Peyer's patch (tissue), 4 donors: ENCODE data around the gene SLC35G6. TPM values are rescaled to one million over a fixed set of nuclear protein-coding genes. Genes with fewer than 3 reads are reported as not detected.

Experiments used
- DNase-seq, 3 donors: peaks; one replicate each; pipeline ENCODE4 v3.0.0-alpha.2; 2017 to 2019
- H3K27ac ChIP-seq, 4 donors: fragments of 200-600 bp; sonication (generic); one replicate each; pipeline ENCODE4 v1.5.1; 2016 to 2019
- H3K27me3 ChIP-seq, 2 donors: fragments of 200-600 bp; sonication (generic); one replicate each; pipeline ENCODE4 v1.5.1; 2019
- H3K36me3 ChIP-seq, 3 donors: fragments of 200-600 bp; sonication (generic); one replicate each; pipeline ENCODE4 v1.5.1; 2016 to 2019
- H3K4me1 ChIP-seq, 4 donors: fragments of 200-600 bp; sonication (generic); one replicate each; pipeline ENCODE4 v1.5.1; 2016 to 2019
- H3K4me3 ChIP-seq, 4 donors: fragments of 200-600 bp; sonication (generic); 1 replicate in 3 of 4; 2 replicates in 1 of 4; pipeline ENCODE4 v1.5.1; 2016 to 2019; ENCODE audit warnings: mild to moderate bottlenecking in 1 of 4
- H3K9me3 ChIP-seq, 4 donors: fragments of 200-600 bp; sonication (generic); one replicate each; pipeline ENCODE4 v1.5.1; 2016 to 2019; ENCODE audit warnings: mild to moderate bottlenecking in 1 of 4
- CTCF ChIP-seq, 6 experiments: fragments of 450-650 bp in 4 of 6; fragments of 200-600 bp in 2 of 6; sonication (generic) in 1 of 6; IDR thresholded peaks; one replicate each; pipeline ENCODE4 v1.5.1; 2017 to 2019; ENCODE audit warnings: antibody characterized with exemption in 6 of 6, mild to moderate bottlenecking in 3 of 6, moderate library complexity in 1 of 6
- POLR2A ChIP-seq, 2 donors: fragments of 450-650 bp; IDR thresholded peaks; one replicate each; pipeline ENCODE4 v1.5.1; 2017; ENCODE audit warnings: antibody characterized with exemption in 2 of 2, mild to moderate bottlenecking in 2 of 2, moderate library complexity in 2 of 2
- total RNA-seq, 4 donors: library from RNA; depleted of rRNA; stranded (reverse); fragments of >200 nt; gene quantifications; one replicate each; pipeline ENCODE4 v1.1.0, GENCODE V29; 2016

SLC35G6 gene
- total RNA-seq, 4 donors from 2014 or later, result not detected

GRCh38 chr17:7513850-7514419 is 32.7 kb downstream of the SLC35G6 start:
- DNase-seq, result no peak
- H3K9me3 ChIP-seq, result no peaks in the 10 kb centered on the region
- peaks cover 0 to 55% (median 0%) of the 10 kb centered on the region in 3 donors for H3K36me3 ChIP-seq
- H3K27me3 ChIP-seq, result no peaks in the 10 kb centered on the region
- no peak overlapping the region for H3K4me3 ChIP-seq
- no peak overlapping the region for H3K27ac ChIP-seq
- TF ChIP-seq CTCF (IDR thresholded peaks at IDR 0.05) (no peak), POLR2A (IDR thresholded peaks at IDR 0.05) (no peak)
- H3K4me1 ChIP-seq, result peaks cover 0 to 7% (median 0%) of the 10 kb centered on the region in 4 donors

GRCh38 chr17:7515911-7516610 is 34.8 kb downstream of the SLC35G6 start:
- no peaks in the 10 kb centered on the region for H3K9me3 ChIP-seq
- no peak overlapping the region for H3K4me3 ChIP-seq
- H3K27ac ChIP-seq, result peak overlapping the region in 3 of 4 donors; percentile 8 to 82 (median 15)
- TF ChIP-seq CTCF (IDR thresholded peaks at IDR 0.05) (peak in 2 of 6 experiments; percentile 3 to 14), POLR2A (IDR thresholded peaks at IDR 0.05) (peak in 1 of 2 donors; percentile 23)
- peaks cover 0 to 7% (median 0%) of the 10 kb centered on the region in 4 donors for H3K4me1 ChIP-seq
- peaks cover 0 to 34% (median 0%) of the 10 kb centered on the region in 3 donors for H3K36me3 ChIP-seq
- H3K27me3 ChIP-seq, result no peaks in the 10 kb centered on the region
- DNase-seq, result peak in 2 of 3 donors; percentile 61 to 78

GRCh38 chr17:7523033-7523432 is 41.8 kb downstream of the SLC35G6 start:
- H3K27ac ChIP-seq, result no peak overlapping the region
- H3K9me3 ChIP-seq, result no peaks in the 10 kb centered on the region
- no peaks in the 10 kb centered on the region for H3K4me1 ChIP-seq
- DNase-seq, result peak in 2 of 3 donors; percentile 35 to 69
- H3K36me3 ChIP-seq, result no peaks in the 10 kb centered on the region
- TF ChIP-seq POLR2A (IDR thresholded peaks at IDR 0.05), result no peak
- TF ChIP-seq CTCF (IDR thresholded peaks at IDR 0.05), result peak; percentile 13 to 58 (median 51)
- H3K27me3 ChIP-seq, result no peaks in the 10 kb centered on the region
- H3K4me3 ChIP-seq, result no peak overlapping the region

GRCh38 chr17:7528842-7529241 is 47.6 kb downstream of the SLC35G6 start:
- DNase-seq, result no peak
- Histone ChIP-seq H3K9me3 (peaks cover 0 to 9% (median 0%) of the 10 kb centered on the region in 4 donors), H3K36me3 (no peaks in the 10 kb centered on the region), H3K4me1 (no peaks in the 10 kb centered on the region), H3K27ac (no peak overlapping the region), H3K27me3 (no peaks in the 10 kb centered on the region), H3K4me3 (no peak overlapping the region)
- TF ChIP-seq POLR2A (IDR thresholded peaks at IDR 0.05) (no peak), CTCF (IDR thresholded peaks at IDR 0.05) (no peak)

- H3K27me3 ChIP-seq, result no peaks in the 10 kb centered on the region
- H3K9me3 ChIP-seq, result peaks cover 0 to 9% (median 0%) of the 10 kb centered on the region in 4 donors
- DNase-seq, result no peak
- H3K36me3 ChIP-seq, result no peaks in the 10 kb centered on the region
- H3K4me3 ChIP-seq, result no peak overlapping the region
- H3K4me1 ChIP-seq, result no peaks in the 10 kb centered on the region
- TF ChIP-seq POLR2A (IDR thresholded peaks at IDR 0.05) (no peak), CTCF (IDR thresholded peaks at IDR 0.05) (no peak)
- H3K27ac ChIP-seq, result no peak overlapping the region
Measured at GRCh38 chr17:7530023-7530900, 49.0 kb downstream of the SLC35G6 start.

Other genes with a start within 250 kb of the SLC35G6 start
- gene DVL2, start 246.9 kb upstream of the SLC35G6 start, total RNA-seq, result 10 to 100 TPM; 42.1 to 61.9 (median 50.1) TPM
- gene PHF23, start 242.0 kb upstream of the SLC35G6 start, total RNA-seq, result 10 to 100 TPM; 22.2 to 38.8 (median 35.1) TPM
- gene GABARAP, start 239.0 kb upstream of the SLC35G6 start, total RNA-seq, result 100 to 1,000 TPM; 288 to 521 (median 367) TPM
- gene CTDNEP1, start 229.7 kb upstream of the SLC35G6 start, total RNA-seq, result 10 to 100 TPM; 55.3 to 86.9 (median 76.4) TPM
- gene ELP5, start 229.2 kb upstream of the SLC35G6 start, total RNA-seq, result 10 to 100 TPM; 15.1 to 75.1 (median 29.0) TPM
- 1,000 to 10,000 TPM in 1 of 4 donors, 100 to 1,000 TPM in 2, 10 to 100 TPM in 1; 80.0 to 1,052 (median 864) TPM for gene CLDN7, start 219.0 kb upstream of the SLC35G6 start, total RNA-seq
- gene SLC2A4, start 199.7 kb upstream of the SLC35G6 start, total RNA-seq, result 1 to 10 TPM in 3 of 4 donors, not detected in 1; 1.1 to 7.6 (median 4.8) TPM
- gene YBX2, start 186.8 kb upstream of the SLC35G6 start, total RNA-seq, result 10 to 100 TPM; 20.7 to 70.0 (median 24.6) TPM
- gene EIF5A, start 173.8 kb upstream of the SLC35G6 start, total RNA-seq, result 100 to 1,000 TPM in 3 of 4 donors, 10 to 100 TPM in 1; 94.4 to 128 (median 120) TPM
- 100 to 1,000 TPM in 1 of 4 donors, 10 to 100 TPM in 3; 93.2 to 148 (median 94.2) TPM for gene GPS2, start 166.1 kb upstream of the SLC35G6 start, total RNA-seq
- 10 to 100 TPM; 23.3 to 69.0 (median 53.9) TPM for gene NEURL4, start 152.1 kb upstream of the SLC35G6 start, total RNA-seq
- 100 to 1,000 TPM in 1 of 4 donors, 10 to 100 TPM in 3; 15.6 to 696 (median 24.0) TPM for gene ACAP1, start 144.9 kb upstream of the SLC35G6 start, total RNA-seq
- 1 to 10 TPM; 2.5 to 8.9 (median 7.1) TPM for gene KCTD11, start 129.3 kb upstream of the SLC35G6 start, total RNA-seq
- not detected for gene TMEM95, start 126.3 kb upstream of the SLC35G6 start, total RNA-seq
- 10 to 100 TPM; 19.8 to 54.4 (median 44.4) TPM for gene TNK1, start 100.4 kb upstream of the SLC35G6 start, total RNA-seq
- 10 to 100 TPM; 10.7 to 38.8 (median 21.9) TPM for gene PLSCR3, start 86.9 kb upstream of the SLC35G6 start, total RNA-seq
- 100 to 1,000 TPM in 2 of 4 donors, 10 to 100 TPM in 2; 37.1 to 334 (median 126) TPM for gene TMEM256, start 77.3 kb upstream of the SLC35G6 start, total RNA-seq
- 1 to 10 TPM in 3 of 4 donors, under 1 TPM in 1; 0.88 to 9.9 (median 5.8) TPM for gene NLGN2, start 73.6 kb upstream of the SLC35G6 start, total RNA-seq
- not detected for gene SPEM1, start 61.1 kb upstream of the SLC35G6 start, total RNA-seq
- not detected for gene SPEM2, start 55.8 kb upstream of the SLC35G6 start, total RNA-seq
- gene SPEM3, start 52.6 kb upstream of the SLC35G6 start, total RNA-seq, result not detected
- gene TMEM102, start 46.0 kb upstream of the SLC35G6 start, total RNA-seq, result 10 to 100 TPM in 3 of 4 donors, 1 to 10 TPM in 1; 4.1 to 21.7 (median 17.0) TPM
- gene FGF11, start 41.9 kb upstream of the SLC35G6 start, total RNA-seq, result 1 to 10 TPM in 1 of 4 donors, not detected in 3; 1.0 TPM
- gene CHRNB1, start 36.4 kb upstream of the SLC35G6 start, total RNA-seq, result 1 to 10 TPM; 4.0 to 9.1 (median 5.8) TPM
- gene ZBTB4, start 1.8 kb upstream of the SLC35G6 start, total RNA-seq, result 10 to 100 TPM; 15.1 to 27.3 (median 24.5) TPM
- 100 to 1,000 TPM in 3 of 4 donors, 10 to 100 TPM in 1; 94.6 to 204 (median 157) TPM for gene POLR2A, start 2.9 kb downstream of the SLC35G6 start, total RNA-seq
- 10 to 100 TPM in 3 of 4 donors, 1 to 10 TPM in 1; 7.6 to 58.6 (median 15.2) TPM for gene TNFSF12, start 67.6 kb downstream of the SLC35G6 start, total RNA-seq
- 10 to 100 TPM in 3 of 4 donors, 1 to 10 TPM in 1; 5.0 to 54.4 (median 38.7) TPM for gene TNFSF13, start 77.3 kb downstream of the SLC35G6 start, total RNA-seq
- 10 to 100 TPM; 31.4 to 47.7 (median 43.7) TPM for gene SENP3, start 80.5 kb downstream of the SLC35G6 start, total RNA-seq
- 100 to 1,000 TPM in 3 of 4 donors, 10 to 100 TPM in 1; 42.1 to 149 (median 124) TPM for gene CD68, start 98.2 kb downstream of the SLC35G6 start, total RNA-seq
- gene MPDU1, start 102.4 kb downstream of the SLC35G6 start, total RNA-seq, result 100 to 1,000 TPM in 3 of 4 donors, 10 to 100 TPM in 1; 37.1 to 236 (median 125) TPM
- gene SOX15, start 108.6 kb downstream of the SLC35G6 start, total RNA-seq, result 1 to 10 TPM in 3 of 4 donors, not detected in 1; 1.9 to 2.7 (median 2.4) TPM
- gene FXR2, start 133.5 kb downstream of the SLC35G6 start, total RNA-seq, result 10 to 100 TPM; 28.8 to 38.1 (median 30.4) TPM
- gene SAT2, start 146.4 kb downstream of the SLC35G6 start, total RNA-seq, result 100 to 1,000 TPM; 144 to 303 (median 229) TPM
- gene SHBG, start 148.7 kb downstream of the SLC35G6 start, total RNA-seq, result 10 to 100 TPM in 2 of 4 donors, 1 to 10 TPM in 2; 2.1 to 38.0 (median 16.3) TPM
- gene ATP1B2, start 169.5 kb downstream of the SLC35G6 start, total RNA-seq, result under 1 TPM in 1 of 4 donors, not detected in 3; 0.47 TPM
- 10 to 100 TPM; 19.6 to 27.7 (median 25.1) TPM for gene TP53, start 206.0 kb downstream of the SLC35G6 start, total RNA-seq
- gene WRAP53, start 207.0 kb downstream of the SLC35G6 start, total RNA-seq, result 1 to 10 TPM; 4.6 to 9.3 (median 6.2) TPM
- under 1 TPM in 1 of 4 donors, not detected in 3; 0.27 TPM for gene EFNB3, start 223.8 kb downstream of the SLC35G6 start, total RNA-seq
- under 1 TPM in 2 of 4 donors, not detected in 2; 0.18 to 0.83 TPM for gene DNAH2, start 236.3 kb downstream of the SLC35G6 start, total RNA-seq